ENCODE measurements around the gene NDFIP1. TPM values are rescaled to one million over a fixed set of nuclear protein-coding genes. Genes with fewer than 3 reads are reported as not detected.

Gene NDFIP1
- total RNA-seq, 1 experiment from 2014 or later = 27.6 TPM

- peak; percentile 43 for DNase-seq (ENCODE audit: low spot score)
- ChIA-PET POLR2A (no interaction called here), CTCF (interaction anchor here (1.2 kb wide), 1 partner anchor 22 kb away, joined by 3 read pairs; no protein-coding TSS in a partner anchor)
- Mint-ChIP-seq H3K27me3 (ENCODE audit: low read depth) (no peaks in the 10 kb centered on the region), H3K4me1 (peaks cover 39% of the 10 kb centered on the region), H3K4me3 (no peak overlapping the region), H3K27ac (peak overlapping the region; percentile 89), H3K9me3 (no peaks in the 10 kb centered on the region), H3K36me3 (peaks cover 6% of the 10 kb centered on the region)
- peak; percentile 66 for ATAC-seq
- 0 out of 2 replicates have a peak, but pooled peaks have one; percentile 49 for TF ChIP-seq SMAD3 (CRISPR knock-in tag; IDR thresholded peaks at IDR 0.05; ENCODE audit: borderline replicate concordance)
- no peak for TF ChIP-seq ZNF232 (CRISPR knock-in tag; IDR thresholded peaks at IDR 0.05)
- TF ChIP-seq NR1H2 (CRISPR knock-in tag; IDR thresholded peaks at IDR 0.05) = no peak
- peak; percentile 71 for TF ChIP-seq MAX (CRISPR knock-in tag; IDR thresholded peaks at IDR 0.05)
- no peak for TF ChIP-seq ZNF423 (CRISPR knock-in tag; IDR thresholded peaks at IDR 0.05)
- no peak for TF ChIP-seq MLX (CRISPR knock-in tag; IDR thresholded peaks at IDR 0.05)
- 0 out of 2 replicates have a peak, but pooled peaks have one; percentile 62 for TF ChIP-seq ZBTB21 (CRISPR knock-in tag; IDR thresholded peaks at IDR 0.05; ENCODE audit: borderline replicate concordance)
- TF ChIP-seq GRHL2 (CRISPR knock-in tag; IDR thresholded peaks at IDR 0.05; ENCODE audit: insufficient replicate concordance, severe bottlenecking) = no peak
- no peak for TF ChIP-seq HMGA2 (CRISPR knock-in tag; IDR thresholded peaks at IDR 0.05)
- TF ChIP-seq IRF1 (CRISPR knock-in tag; IDR thresholded peaks at IDR 0.05) = no peak
- peak; percentile 21; the same call in 1 of the 2 replicates for TF ChIP-seq ETV6 (CRISPR knock-in tag; IDR thresholded peaks at IDR 0.05)
- TF ChIP-seq ATF6 (CRISPR knock-in tag; IDR thresholded peaks at IDR 0.05) = no peak
- TF ChIP-seq TP53 (CRISPR knock-in tag; IDR thresholded peaks at IDR 0.05) = no peak
- TF ChIP-seq ZNF281 (CRISPR knock-in tag; IDR thresholded peaks at IDR 0.05) = 0 out of 2 replicates have a peak, but pooled peaks have one; percentile 57
- no peak for TF ChIP-seq ATF2 (CRISPR knock-in tag; IDR thresholded peaks at IDR 0.05; ENCODE audit: borderline replicate concordance, low read depth)
- TF ChIP-seq FOXP4 (CRISPR knock-in tag; IDR thresholded peaks at IDR 0.05) = no peak
- TF ChIP-seq GTF2I (CRISPR knock-in tag; conservative IDR thresholded peaks at IDR 0.05) = no peak
- TF ChIP-seq RELA (CRISPR knock-in tag; IDR thresholded peaks at IDR 0.05; ENCODE audit: borderline replicate concordance) = no peak
- TF ChIP-seq NFE2L1 (CRISPR knock-in tag; IDR thresholded peaks at IDR 0.05) = no peak
- TF ChIP-seq FOXJ3 (CRISPR knock-in tag; IDR thresholded peaks at IDR 0.05; ENCODE audit: borderline replicate concordance) = no peak
- no peak for TF ChIP-seq ATF1 (CRISPR knock-in tag; IDR thresholded peaks at IDR 0.05)
These were observed 66.5 kb downstream of the NDFIP1 start for GRCh38 chr5:142175039-142175438.
